K562 (cell line): ENCODE measurements around the gene ZNF597. TPM values are rescaled to one million over a fixed set of nuclear protein-coding genes. Genes with fewer than 3 reads are reported as not detected.

ENCODE experiments used
- ATAC-seq: fragments of 200-7000 bp; cut with Tn5 transposase; 3 replicates; pipeline ENCODE4 v1.9.1; 2020; ENCODE audit warnings: moderate library complexity
- BruUV-seq: library from RNA; stranded (reverse); fragments of 400-500 nt; replicated peaks from 2 replicates; lab custom pipeline; 2021; lab: Mats Ljungman, UMichigan
- CTCF ChIA-PET: fragments of 300-600 bp; formaldehyde crosslinking; extraction: SDS; loops from one replicate; lab custom pipeline; 2021; ENCODE audit warnings: low intra/inter-chr PET ratio; lab: Yijun Ruan, JAX
- POLR2A ChIA-PET: fragments of 300-600, 350-650 bp; sonication (Branson Sonifier 250); formaldehyde crosslinking; extraction: SDS; loops from one replicate; lab custom pipeline; 2021; ENCODE audit warnings: antibody characterized with exemption, inconsistent platforms; lab: Yijun Ruan, JAX
- DNase-seq, 4 experiments: peaks; one replicate each; pipeline versions ENCODE4 v3.0.0 to v3.0.0-alpha.2; 2011 to 2018; ENCODE audit warnings: low spot score in 3 of 4, mixed read lengths in 3 of 4; ENCODE audit errors: extremely low read depth in 1 of 4
- FAIRE-seq: peaks from 2 replicates; lab custom pipeline; 2011; peaks lifted over from hg19 to GRCh38; lab: Jason Lieb, UNC
- H2AFZ ChIP-seq: 2 replicates; pipeline ENCODE4 v1.6.0; 2011; ENCODE audit warnings: low read depth, low read length, control low read depth, inconsistent platforms
- H3K27ac ChIP-seq: fragments of 200-600 bp; 3 replicates; pipeline ENCODE4 v1.8.0; 2011; ENCODE audit warnings: low read depth, mild to moderate bottlenecking, control low read depth, inconsistent platforms, low read length, moderate library complexity, mixed read lengths; ENCODE audit errors: extremely low read depth
- H3K27me3 ChIP-seq, 2 experiments: fragments of 300-600 bp in 1 of 2; 2 replicates in 1 of 2; 3 replicates in 1 of 2; pipeline versions ENCODE4 v1.6.0 to v1.8.0; 2011; ENCODE audit warnings: inconsistent platforms in 2 of 2, low read length in 2 of 2, mild to moderate bottlenecking in 1 of 2, mixed read lengths in 1 of 2, moderate library complexity in 1 of 2; ENCODE audit not compliant: control insufficient read depth in 2 of 2, insufficient read depth in 2 of 2
- H3K36me3 ChIP-seq: fragments of 300-600 bp; 3 replicates; pipeline ENCODE4 v1.8.0; 2011; ENCODE audit warnings: mild to moderate bottlenecking, low read length, inconsistent platforms; ENCODE audit not compliant: control insufficient read depth, insufficient read depth
- H3K4me1 ChIP-seq, 2 experiments: fragments of 200-600 bp in 1 of 2; replicated peaks in 1 of 2; 2 replicates in 1 of 2; 3 replicates in 1 of 2; pipeline versions ENCODE4 v1.5.1 to v1.8.0; 2011; ENCODE audit warnings: inconsistent platforms in 2 of 2, low read length in 2 of 2, mild to moderate bottlenecking in 1 of 2, mixed read lengths in 1 of 2, moderate library complexity in 1 of 2; ENCODE audit not compliant: control insufficient read depth in 2 of 2, insufficient read depth in 2 of 2
- H3K4me2 ChIP-seq: 2 replicates; pipeline ENCODE4 v1.6.1; 2011; ENCODE audit warnings: low read length, control low read depth, inconsistent platforms, mixed read lengths; ENCODE audit not compliant: insufficient read depth
- H3K4me3 ChIP-seq: fragments of 200-600 bp; sonication (generic), shearing (Covaris generic); 2 replicates; pipeline ENCODE4 v1.5.1; 2016; ENCODE audit warnings: control low read depth, inconsistent platforms
- H3K79me2 ChIP-seq: fragments of 200-600 bp; 3 replicates; pipeline ENCODE4 v1.8.0; 2011; ENCODE audit warnings: low read length, inconsistent platforms; ENCODE audit not compliant: control insufficient read depth, insufficient read depth
- H3K9ac ChIP-seq, 2 experiments: 2 replicates each; pipeline versions ENCODE4 v1.6.0 to v1.6.1; 2011; ENCODE audit warnings: low read depth in 2 of 2, low read length in 2 of 2, control low read depth in 1 of 2, inconsistent platforms in 1 of 2, mild to moderate bottlenecking in 1 of 2, mixed read lengths in 1 of 2; ENCODE audit not compliant: insufficient read depth in 1 of 2
- H3K9me1 ChIP-seq: one replicate; pipeline ENCODE4 v1.6.0; 2011; ENCODE audit warnings: inconsistent platforms, mild to moderate bottlenecking, low read length, moderate library complexity; ENCODE audit not compliant: control insufficient read depth, insufficient read depth
- H3K9me3 ChIP-seq: replicated peaks from 2 replicates; pipeline ENCODE4 v1.5.1; 2011; ENCODE audit warnings: low read depth, low read length, inconsistent platforms; ENCODE audit not compliant: control insufficient read depth, insufficient read depth
- H4K20me1 ChIP-seq: replicated peaks from 2 replicates; pipeline ENCODE4 v1.6.1; 2011; ENCODE audit warnings: low read length, inconsistent platforms, mixed read lengths; ENCODE audit not compliant: control insufficient read depth, insufficient read depth
- AFF4 ChIP-seq: sonication (generic); formaldehyde crosslinking; IDR thresholded peaks from 2 replicates; pipeline ENCODE4 v1.8.0; 2023; ENCODE audit warnings: mild to moderate bottlenecking, missing genetic modification reagents
- EP400 ChIP-seq: fragments of 450-650 bp; IDR thresholded peaks from 2 replicates; pipeline ENCODE4 v1.6.1; 2017; ENCODE audit warnings: antibody characterized with exemption, mild to moderate bottlenecking, moderate library complexity
- HOXB6 ChIP-seq: fragments of 250-450 bp; sonication (Bioruptor Pico); IDR thresholded peaks from 2 replicates; pipeline ENCODE4 v1.5.1; 2022; ENCODE audit warnings: mild to moderate bottlenecking, borderline replicate concordance
- HSF4 ChIP-seq: fragments of 250-450 bp; sonication (Bioruptor Pico); IDR thresholded peaks from 2 replicates; pipeline ENCODE4 v2.1.2; 2022; ENCODE audit warnings: mild to moderate bottlenecking, moderate library complexity, borderline replicate concordance
- MCM3 ChIP-seq: fragments of 450-650 bp; IDR thresholded peaks from 2 replicates; pipeline ENCODE4 v1.6.1; 2016
- MCM5 ChIP-seq: fragments of 450-650 bp; IDR thresholded peaks from 2 replicates; pipeline ENCODE4 v1.6.1; 2016; ENCODE audit warnings: low read depth
- MTA1 ChIP-seq: fragments of 450-650 bp; IDR thresholded peaks from 2 replicates; pipeline ENCODE4 v1.6.1; 2017; ENCODE audit warnings: borderline replicate concordance
- MXI1 ChIP-seq: IDR thresholded peaks from 2 replicates; pipeline ENCODE4 v1.6.1; 2011; ENCODE audit warnings: low read depth, mild to moderate bottlenecking, improper control_type of control experiment, low read length
- MYC ChIP-seq, 2 experiments: fragments of 250-450 bp in 1 of 2; sonication (Bioruptor Pico) in 1 of 2; IDR thresholded peaks; 2 replicates each; pipeline versions ENCODE4 v1.5.1 to v1.6.1; 2012 to 2021; ENCODE audit warnings: low read depth in 2 of 2, borderline replicate concordance in 1 of 2, improper control_type of control experiment in 1 of 2, low read length in 1 of 2, mild to moderate bottlenecking in 1 of 2, moderate library complexity in 1 of 2
- NR2C1 ChIP-seq, 2 experiments: fragments of 450-650 bp; IDR thresholded peaks; 2 replicates each; pipeline ENCODE4 v1.6.1; 2017; ENCODE audit warnings: mild to moderate bottlenecking in 2 of 2, antibody characterized with exemption in 1 of 2, inconsistent platforms in 1 of 2, missing compliant biosample characterization in 1 of 2, missing genetic modification characterization in 1 of 2
- RNF2 ChIP-seq: sonication (generic); IDR thresholded peaks from 2 replicates; pipeline ENCODE4 v1.6.1; 2016
- SMARCC2 ChIP-seq: fragments of 450-650 bp; IDR thresholded peaks from 2 replicates; pipeline ENCODE4 v1.6.1; 2017; ENCODE audit warnings: antibody characterized with exemption, moderate library complexity, mild to moderate bottlenecking, low read depth
- SREBF2 ChIP-seq: sonication (generic); formaldehyde crosslinking; IDR thresholded peaks from 2 replicates; pipeline ENCODE4 v1.4.0; 2020; ENCODE audit warnings: mild to moderate bottlenecking, missing genetic modification reagents
- YBX1 ChIP-seq: fragments of 450-650 bp; IDR thresholded peaks from 2 replicates; pipeline ENCODE4 v1.7.1; 2016; ENCODE audit warnings: mild to moderate bottlenecking
- ZBED1 ChIP-seq: IDR thresholded peaks from 2 replicates; pipeline ENCODE4 v1.6.1; 2014
- ZEB2 ChIP-seq: fragments of 450-650 bp; IDR thresholded peaks from 2 replicates; pipeline ENCODE4 v1.6.1; 2016
- ZNF280A ChIP-seq: fragments of 450-650 bp; IDR thresholded peaks from 2 replicates; pipeline ENCODE4 v1.6.1; 2018; ENCODE audit warnings: mild to moderate bottlenecking, low read depth; ENCODE audit not compliant: partially characterized antibody
- ZNF436 ChIP-seq: fragments of 250-450, 450-650 bp; sonication (Bioruptor Pico); formaldehyde crosslinking; IDR thresholded peaks from 2 replicates; pipeline ENCODE4 v1.7.0; 2020; ENCODE audit warnings: mild to moderate bottlenecking
- ZNF717 ChIP-seq: fragments of 250-450 bp; sonication (Bioruptor Pico); IDR thresholded peaks from 2 replicates; pipeline ENCODE4 v1.5.0; 2021
- WGBS: fragments of 100-300 bp; shearing (Covaris generic); methylation state at CpG from one replicate; pipeline ENCODE4 v1.1.6; 2016; ENCODE audit warnings: low coverage, mixed read lengths; ENCODE audit not compliant: insufficient coverage; ENCODE audit errors: missing lambda C conversion rate; 5-methylcytosine and 5-hydroxymethylcytosine counted together
- in situ Hi-C: fragments of 300-500 bp; cut with MboI; formaldehyde crosslinking; loops from 4 replicates; pipeline ENCODE4 v1.15.0; 2018; ENCODE audit warnings: inconsistent platforms, mixed read lengths
- intact Hi-C: fragments of 100-400 bp; cut with micrococcal nuclease; formaldehyde crosslinking; loops from 2 replicates; pipeline ENCODE4 v1.14.2; 2022
- polyA plus RNA-seq, 8 experiments: library from polyadenylated mRNA; depleted of rRNA in 4 of 8; stranded (reverse) in 5 of 8; unstranded in 3 of 8; fragments of >200 nt; fragmentation: Nextera tagmentation in 2 of 8; fragmentation: Illumina TruSeq in 1 of 8; extraction: Ambion mirVana in 2 of 8; extraction: Trizol in 1 of 8; gene quantifications; 2 replicates each; pipeline versions ENCODE4 v1.2.1 to v1.2.3, GENCODE V29; 2011 to 2014; ENCODE audit warnings: inconsistent platforms in 1 of 8, missing spikeins in 1 of 8
- total RNA-seq, 7 experiments: library from RNA; depleted of rRNA in 6 of 7; stranded (reverse); fragments of >200 nt in 6 of 7; fragmentation: Illumina TruSeq in 2 of 7; extraction: Trizol in 2 of 7; gene quantifications; 2 replicates each; pipeline versions ENCODE4 v1.2.1 to v1.2.3, GENCODE V29; 2011 to 2021; ENCODE audit warnings: low replicate concordance in 1 of 7

The ZNF597 gene
- total and polyA plus RNA-seq, 9 of the 15 experiments (the other 6 are each of a cell fraction or from before 2014, with no cell fraction given): 0.14 to 0.68 (median 0.42) TPM

- TF ChIP-seq MYC (IDR thresholded peaks at IDR 0.05; ENCODE audit: low read depth, low read length) (no peak), MYC (CRISPR knock-in tag; IDR thresholded peaks at IDR 0.05; ENCODE audit: borderline replicate concordance, low read depth) (no peak), HOXB6 (CRISPR knock-in tag) (no peak), MXI1 (no peak), NR2C1 (IDR thresholded peaks at IDR 0.05) (no peak), NR2C1 (tag; IDR thresholded peaks at IDR 0.05) (no peak; the same call in 1 of the 2 replicates)
Measured at GRCh38 chr16:3388325-3388724, 55.0 kb downstream of the ZNF597 start (continued).

- H3K4me2 ChIP-seq: no peak overlapping the region
- H3K79me2 ChIP-seq: peaks cover 8% of the 10 kb centered on the region; the same call in 2 of the 3 replicates
- H2AFZ ChIP-seq: no peak overlapping the region
- H3K4me3 ChIP-seq: no peak overlapping the region
- H3K9me3 ChIP-seq: peaks cover 48% of the 10 kb centered on the region
- no peaks in the 10 kb centered on the region for H4K20me1 ChIP-seq
- no peak overlapping the region for H3K9ac ChIP-seq
- H3K36me3 ChIP-seq: peaks cover 45% of the 10 kb centered on the region
- intact Hi-C loops (no loop called here), in situ Hi-C loops (no loop called here)
- ChIA-PET CTCF (no interaction called here), POLR2A (interaction anchor here (0.6 kb wide), 1 partner anchor 395 kb away, joined by 3 read pairs; no protein-coding TSS in a partner anchor)
- ATAC-seq (no peak), DNase-seq (no peak), FAIRE-seq (no peak)
- BruUV-seq: TSS peak; percentile 16
- peaks cover 1 to 5% of the 10 kb centered on the region in 2 experiments; a peak in 3 of 5 replicates for H3K4me1 ChIP-seq
- no peak overlapping the region for H3K27ac ChIP-seq
- 93% methylated on average over 10 of the region's 10 CpGs for WGBS
- H3K27me3 ChIP-seq: no peaks in the 10 kb centered on the region
- no peaks in the 10 kb centered on the region for H3K9me1 ChIP-seq
- TF ChIP-seq MCM3 (no peak), HSF4 (CRISPR knock-in tag) (no peak), ZNF436 (CRISPR knock-in tag) (no peak), ZEB2 (peak; percentile 81), MTA1 (peak; percentile 32; the same call in 1 of the 2 replicates), AFF4 (CRISPR knock-in tag) (no peak), RNF2 (no peak), YBX1 (no peak), MCM5 (no peak), EP400 (peak; percentile 30; the same call in 1 of the 2 replicates), SMARCC2 (no peak), SREBF2 (CRISPR knock-in tag) (no peak), ZNF717 (CRISPR knock-in tag) (no peak), ZNF280A (peak; percentile 98), ZBED1 (no peak)
Measured at GRCh38 chr16:3383045-3383448, 60.3 kb downstream of the ZNF597 start.
